ENCODE data around the gene BEND3.

GRCh38 chr6:107124934-107125348 is 9.6 kb upstream of the BEND3 start:
- TF ChIP-seq, protein P1, sequence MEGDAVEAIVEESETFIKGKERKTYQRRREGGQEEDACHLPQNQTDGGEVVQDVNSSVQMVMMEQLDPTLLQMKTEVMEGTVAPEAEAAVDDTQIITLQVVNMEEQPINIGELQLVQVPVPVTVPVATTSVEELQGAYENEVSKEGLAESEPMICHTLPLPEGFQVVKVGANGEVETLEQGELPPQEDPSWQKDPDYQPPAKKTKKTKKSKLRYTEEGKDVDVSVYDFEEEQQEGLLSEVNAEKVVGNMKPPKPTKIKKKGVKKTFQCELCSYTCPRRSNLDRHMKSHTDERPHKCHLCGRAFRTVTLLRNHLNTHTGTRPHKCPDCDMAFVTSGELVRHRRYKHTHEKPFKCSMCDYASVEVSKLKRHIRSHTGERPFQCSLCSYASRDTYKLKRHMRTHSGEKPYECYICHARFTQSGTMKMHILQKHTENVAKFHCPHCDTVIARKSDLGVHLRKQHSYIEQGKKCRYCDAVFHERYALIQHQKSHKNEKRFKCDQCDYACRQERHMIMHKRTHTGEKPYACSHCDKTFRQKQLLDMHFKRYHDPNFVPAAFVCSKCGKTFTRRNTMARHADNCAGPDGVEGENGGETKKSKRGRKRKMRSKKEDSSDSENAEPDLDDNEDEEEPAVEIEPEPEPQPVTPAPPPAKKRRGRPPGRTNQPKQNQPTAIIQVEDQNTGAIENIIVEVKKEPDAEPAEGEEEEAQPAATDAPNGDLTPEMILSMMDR (IDR thresholded peaks at IDR 0.05) = no peak
- TF ChIP-seq EP300 (IDR thresholded peaks at IDR 0.05) = no peak
- TF ChIP-seq POLR2A (IDR thresholded peaks at IDR 0.05) = no peak
- no peak for TF ChIP-seq POLR2AphosphoS5 (IDR thresholded peaks at IDR 0.05)

Measured in upper lobe of left lung (tissue), 4 donors.